GM18861 (cell line): ENCODE measurements around the gene TMEM92.

Experiments used
- ATAC-seq: cut with Tn5 transposase; IDR thresholded peaks from one replicate; pipeline ENCODE4 v1.9.1; 2021; ENCODE audit not compliant: unreplicated experiment

TMEM92 gene

GRCh38 chr17:50323060-50323459 lies 48.8 kb downstream of the TMEM92 start:
- ATAC-seq, result no peak

DNA sequence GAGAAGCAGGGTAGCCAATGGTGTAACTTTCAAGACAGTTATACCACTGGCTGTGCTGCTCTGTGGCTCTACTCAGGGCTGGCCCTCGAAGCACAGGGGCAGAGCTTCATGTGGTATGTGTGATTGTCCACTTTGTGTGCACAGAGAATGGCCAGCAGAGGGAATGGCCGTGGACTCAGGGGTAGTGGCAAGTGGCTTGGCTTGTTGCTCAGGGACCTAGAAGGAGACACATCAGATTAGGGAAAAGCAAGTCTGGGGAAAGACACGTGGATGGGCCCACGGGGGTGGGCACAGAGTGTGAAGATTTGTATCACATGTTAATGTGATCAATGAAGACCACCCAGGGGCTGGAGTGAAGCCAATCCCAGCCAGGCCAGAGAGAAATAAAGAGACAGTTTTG lies 51.6 kb downstream of the TMEM92 start:
- ATAC-seq, result no peak

DNA sequence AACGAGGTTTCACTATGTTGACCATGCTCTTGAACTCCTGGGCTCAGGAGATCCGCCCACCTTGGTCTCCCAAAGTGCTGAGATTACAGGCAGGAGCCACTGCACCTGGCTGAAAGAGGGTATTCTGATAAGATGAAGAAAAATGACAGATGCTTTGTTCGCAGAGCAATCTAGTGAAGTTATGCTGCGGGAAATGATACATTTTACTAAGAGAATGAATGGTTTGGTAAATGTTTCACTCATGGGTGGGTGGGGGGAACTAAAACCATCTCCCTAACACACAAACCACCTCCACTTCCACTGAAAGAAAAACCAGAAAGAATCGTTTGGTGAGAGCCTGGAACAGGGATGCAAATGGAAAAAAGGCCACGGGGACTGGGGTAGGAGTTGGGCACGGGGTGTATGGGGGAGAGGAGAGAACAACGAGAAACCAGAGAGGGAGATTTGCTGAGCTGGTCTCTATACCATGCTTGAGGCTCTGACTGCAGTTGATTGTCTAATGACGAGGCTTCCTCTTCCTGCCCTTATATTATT lies 52.6 kb downstream of the TMEM92 start:
- no peak for ATAC-seq

DNA sequence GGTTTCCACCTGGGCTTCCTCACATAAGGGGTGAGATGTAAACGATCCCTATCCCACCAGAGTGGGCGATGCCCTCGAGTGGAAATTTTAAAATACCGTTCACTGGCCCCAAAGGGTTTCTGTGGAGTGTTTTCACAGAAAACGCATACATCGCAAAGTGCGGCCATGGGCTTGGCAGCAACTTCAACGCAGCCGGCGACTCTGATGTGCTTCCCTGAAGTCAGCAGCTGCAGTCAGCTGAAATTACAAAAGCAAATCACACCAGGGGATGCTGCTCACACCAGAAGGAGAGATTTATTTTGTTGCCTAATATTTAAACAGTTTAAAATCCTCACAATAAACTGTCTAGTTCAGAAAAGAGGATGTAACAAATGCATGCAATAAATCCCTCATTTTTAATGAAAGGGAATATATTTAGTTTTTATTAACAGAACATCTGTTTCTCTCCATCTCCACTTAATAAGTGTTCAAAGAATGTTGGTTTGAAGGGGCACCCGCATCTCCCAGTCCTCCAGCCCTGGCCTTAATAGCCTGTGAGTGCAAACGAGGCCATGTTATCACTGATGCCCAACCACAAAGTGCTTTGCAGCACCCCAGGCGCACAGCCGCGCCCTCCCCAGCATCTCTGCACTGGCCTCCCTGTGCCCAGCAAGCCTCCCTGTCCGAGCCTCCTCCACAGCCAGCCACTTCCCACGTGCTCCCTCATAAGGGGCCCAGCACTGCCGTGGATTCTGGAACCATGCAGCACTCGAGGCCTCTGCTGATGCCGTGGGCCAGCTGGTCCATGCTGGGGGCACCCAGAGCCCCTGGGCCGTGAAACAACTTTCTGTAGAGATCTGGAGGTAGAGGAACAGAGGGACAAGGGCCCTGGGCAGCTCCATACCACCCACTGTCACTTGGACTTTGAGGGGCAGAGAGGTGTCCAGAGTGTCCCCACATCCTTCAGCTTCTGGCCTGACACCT lies 54.4 kb downstream of the TMEM92 start:
- no peak for ATAC-seq

DNA sequence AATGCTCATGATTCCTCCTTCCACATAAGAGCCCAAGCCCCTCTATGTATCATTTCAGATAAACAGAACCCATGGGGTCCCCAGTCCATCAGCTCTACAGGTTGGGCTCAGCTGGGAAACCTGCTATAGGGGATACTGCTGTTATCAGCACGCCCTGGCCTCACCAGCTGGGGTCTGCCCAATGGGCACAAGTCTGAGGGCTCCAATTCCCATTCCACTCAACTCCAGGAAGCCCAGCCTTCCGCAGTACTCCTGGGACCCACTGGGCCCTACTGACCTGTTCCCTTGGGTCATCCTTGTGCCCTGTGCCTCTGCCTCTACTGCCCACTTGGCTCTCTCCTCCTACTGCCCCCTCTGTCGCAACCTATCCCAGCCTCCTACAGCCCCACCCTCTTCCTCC lies 55.5 kb downstream of the TMEM92 start:
- no peak for ATAC-seq

DNA sequence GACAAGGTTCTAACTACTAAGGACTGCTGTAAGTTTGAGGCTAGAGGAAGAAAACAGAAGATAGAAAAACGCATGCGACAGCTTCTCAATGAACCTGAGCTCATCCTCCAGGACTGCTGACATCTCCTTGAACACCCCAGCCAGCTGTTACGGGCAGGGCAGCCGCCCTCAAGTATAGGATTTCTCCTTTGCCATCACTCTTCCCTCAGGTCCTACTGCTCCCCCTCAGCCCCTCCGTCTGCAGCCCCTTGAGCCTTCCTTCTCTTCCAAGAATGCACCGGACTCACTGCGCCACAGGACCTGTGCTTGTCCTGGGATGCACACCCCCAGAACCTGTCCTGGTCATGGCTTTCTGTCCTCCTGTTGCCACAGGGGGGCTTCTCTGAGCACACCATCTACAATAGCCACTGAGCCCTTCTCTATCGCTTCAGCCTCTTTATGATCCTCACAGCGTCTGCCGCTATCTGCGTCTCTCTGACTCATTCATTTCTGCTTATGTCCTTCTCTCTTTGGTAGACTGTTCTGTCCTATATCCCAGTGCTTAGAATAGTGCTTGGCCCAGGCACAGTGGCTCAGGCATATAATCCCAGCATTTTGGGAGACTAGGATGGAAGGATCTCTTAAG lies 56.0 kb downstream of the TMEM92 start:
- ATAC-seq, result no peak
